SHP77 treated with DMSO at 0.1 percent for 48 hours (cell line): ENCODE measurements around the gene BNIP3.
"Not testable (repeated sequence)": the region's sequence is repeated elsewhere in the genome, so short reads cannot be mapped to it uniquely, and the experiment has no call there.

Experiments used
- DNase-seq: peaks from one replicate; lab custom pipeline; 2025; lab: John Stamatoyannopoulos, UW

The BNIP3 gene

DNA sequence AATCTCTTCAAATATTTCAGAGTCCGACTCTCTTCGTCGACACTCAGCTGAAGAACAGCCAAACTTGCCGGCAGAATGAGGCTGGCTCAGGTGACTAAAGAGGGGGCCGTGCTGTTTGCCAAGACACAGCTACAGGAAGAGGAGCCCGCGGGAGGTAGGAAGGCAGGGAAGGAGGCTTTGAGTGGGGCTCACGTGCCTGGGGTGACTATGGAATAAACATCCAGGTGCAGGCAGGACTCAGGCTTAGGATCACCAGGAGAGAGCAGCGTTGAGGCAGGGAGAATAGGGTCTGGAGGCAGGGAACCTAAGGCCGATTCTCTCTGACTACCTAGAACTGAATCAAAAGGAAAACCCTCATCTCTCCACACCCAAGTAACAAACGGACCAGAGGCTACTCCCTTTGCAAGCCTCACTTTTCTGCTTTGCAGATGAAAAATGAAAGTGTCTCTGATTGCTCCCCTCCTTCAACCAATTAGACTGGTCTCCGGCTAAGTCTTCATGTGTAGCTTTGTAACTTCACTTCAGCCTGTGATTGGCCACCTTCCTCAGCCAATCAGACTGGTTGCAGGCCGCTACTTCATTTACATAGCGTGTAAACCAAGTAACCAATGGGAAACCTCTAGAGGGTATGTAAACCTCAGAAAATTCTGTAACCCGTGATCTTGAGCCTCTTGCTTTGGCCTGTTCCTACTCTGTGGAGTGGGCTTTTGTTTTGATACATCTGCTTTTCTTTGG, 19.7 kb upstream of the BNIP3 start:
- peak; percentile 81 for DNase-seq

DNA sequence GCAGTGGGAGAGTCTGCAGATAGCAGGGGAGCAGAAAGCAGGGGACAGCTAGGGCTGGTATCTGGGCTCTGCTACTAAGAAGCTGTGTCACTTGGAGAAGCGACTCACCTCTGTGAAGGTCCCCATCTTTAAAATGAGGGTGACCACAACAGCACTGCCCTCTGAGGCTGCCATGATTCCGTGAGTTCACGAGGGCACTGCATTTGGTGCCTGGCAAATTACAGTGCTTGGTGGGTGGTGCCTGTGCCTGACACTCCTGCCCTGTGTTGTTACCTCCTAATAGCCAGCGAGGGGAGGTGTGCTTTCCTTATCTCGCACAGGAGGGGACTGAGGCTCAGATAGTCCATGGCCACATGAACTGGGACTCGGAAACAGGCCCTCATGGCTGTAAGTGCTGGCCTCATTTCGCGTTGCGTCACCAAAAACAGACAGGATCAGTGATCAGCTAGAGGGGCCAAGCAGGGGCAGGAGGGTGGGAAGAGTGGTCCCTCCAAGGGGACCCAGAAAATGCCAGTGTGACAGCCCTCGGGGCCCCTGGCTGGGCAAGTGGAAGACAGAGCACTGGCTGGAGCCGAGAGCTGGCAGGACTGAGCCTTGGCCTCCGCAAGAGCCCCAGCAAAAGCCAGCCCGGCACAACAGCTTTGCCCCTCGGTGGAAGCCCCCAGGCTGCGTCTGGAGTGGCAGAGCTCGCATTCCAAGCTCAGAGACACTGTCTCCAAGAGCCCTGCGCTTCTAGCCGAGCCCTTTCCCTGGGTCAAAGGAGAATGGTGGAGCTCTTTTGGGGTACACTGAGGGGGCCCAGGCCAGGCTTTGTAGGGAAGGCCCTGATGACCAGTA, 17.3 kb upstream of the BNIP3 start:
- DNase-seq, result no peak

DNA sequence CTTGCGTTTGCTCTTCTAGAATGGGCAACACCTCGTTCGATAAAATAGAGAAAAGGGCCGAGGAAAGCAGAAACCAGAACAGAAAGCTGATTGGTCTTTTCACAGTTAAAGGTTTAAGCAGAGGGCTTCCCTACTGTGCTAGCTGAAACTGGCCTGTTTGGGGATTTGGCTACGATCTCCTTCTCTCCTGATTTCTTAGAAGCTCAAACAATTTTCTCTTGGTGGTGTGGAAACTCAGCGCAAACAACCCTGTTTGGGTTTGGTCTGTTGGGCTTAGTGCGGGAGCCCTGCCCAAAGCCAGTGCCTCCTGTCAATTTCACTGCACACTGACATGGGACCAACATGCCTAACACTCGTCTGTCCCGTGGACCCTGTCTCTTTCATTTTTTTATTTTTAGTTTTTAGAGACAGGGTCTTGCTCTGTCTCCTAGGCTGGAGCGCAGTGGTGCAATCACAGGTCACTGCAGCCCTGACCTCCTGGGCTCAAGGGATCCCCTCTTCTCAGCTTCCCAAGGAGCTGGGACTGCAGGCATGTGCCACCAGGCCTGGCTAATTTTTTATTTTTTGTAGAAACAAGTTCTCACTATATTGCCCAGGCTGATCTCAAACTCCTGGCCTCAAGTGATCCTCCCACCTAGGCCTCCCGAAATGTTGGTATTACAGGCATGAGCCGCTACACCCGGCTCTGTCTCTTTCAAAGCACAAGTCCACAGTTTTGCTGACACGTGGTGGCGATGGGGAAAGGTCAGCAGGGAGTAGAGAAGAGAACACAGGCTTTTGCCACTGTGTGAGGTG, 16.5 kb upstream of the BNIP3 start:
- DNase-seq, result no peak

DNA sequence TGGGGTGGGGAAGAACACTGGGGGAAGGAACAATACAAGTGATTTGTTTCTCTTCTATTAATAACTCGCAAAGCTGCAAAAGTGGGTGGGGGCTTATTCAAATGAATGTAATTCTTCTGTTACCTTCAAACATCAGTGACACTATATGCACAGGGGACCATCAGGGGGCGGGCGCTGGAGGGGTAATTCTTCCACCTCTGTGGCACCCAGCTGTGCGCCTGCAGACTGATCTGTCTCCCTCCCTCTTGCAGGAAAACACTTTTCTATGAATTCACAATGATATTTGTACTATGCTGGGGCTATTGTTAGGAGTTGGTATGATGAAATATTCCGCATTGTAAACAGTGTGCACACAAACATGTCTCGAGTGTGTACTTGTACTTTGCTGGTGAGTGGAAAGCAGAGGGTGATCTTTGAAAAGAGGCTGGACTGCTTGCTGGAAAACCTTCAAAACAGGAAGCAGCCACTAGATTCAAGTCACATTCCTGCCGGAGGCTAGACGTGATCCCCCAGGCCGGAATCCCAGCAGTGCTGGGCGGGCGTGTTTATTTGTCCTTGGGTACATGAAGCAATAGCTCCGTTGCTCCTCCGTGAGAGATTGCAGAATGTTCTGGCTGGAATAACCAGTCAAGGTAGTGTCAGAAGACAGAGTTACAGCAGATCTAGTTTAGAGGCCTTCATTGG, 15.8 kb upstream of the BNIP3 start:
- DNase-seq, result peak; percentile 36

DNA sequence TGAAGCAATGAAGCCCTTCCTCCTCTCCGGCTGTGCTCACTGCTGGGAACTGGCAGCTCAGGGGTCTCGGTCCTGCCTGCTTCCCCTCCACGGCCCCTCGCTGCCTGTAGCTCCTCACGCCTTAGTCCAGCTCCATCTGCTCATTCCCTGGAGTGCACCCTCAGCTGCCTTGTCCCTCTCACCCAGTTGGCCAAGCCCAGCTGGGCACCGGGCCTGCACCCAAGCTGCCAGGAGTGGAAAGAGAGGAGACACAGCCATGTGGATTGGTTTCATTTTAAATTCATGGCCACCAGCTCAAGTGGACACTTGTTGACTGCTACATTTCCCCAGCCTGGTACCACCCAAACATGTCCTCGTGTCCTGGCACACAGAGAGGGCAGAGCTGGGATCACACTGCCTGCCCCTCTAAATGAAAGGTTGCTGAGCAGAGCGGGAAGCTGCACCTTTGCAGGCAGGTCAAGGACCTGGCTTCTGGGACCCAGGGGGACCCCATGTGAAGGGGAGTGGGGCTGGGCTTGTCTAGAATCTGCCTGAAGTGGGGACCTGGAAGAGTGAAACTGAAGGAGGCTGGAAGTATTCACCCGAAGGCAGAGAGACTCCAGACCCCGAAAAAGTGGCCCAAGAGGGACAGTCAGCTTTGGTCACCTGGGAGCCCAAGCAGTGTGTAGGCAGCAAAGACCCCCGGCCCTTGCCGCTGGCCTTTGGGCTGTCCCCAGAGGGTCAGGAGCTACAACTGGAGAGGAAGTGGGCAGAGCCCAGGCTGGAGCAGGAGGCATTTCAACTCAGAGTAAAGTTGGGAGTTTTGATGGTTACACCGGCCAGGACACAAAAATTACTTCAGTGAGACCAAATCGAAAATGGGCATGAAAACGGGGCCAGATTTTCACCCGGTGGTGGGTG, 15.0 kb upstream of the BNIP3 start:
- no peak for DNase-seq

DNA sequence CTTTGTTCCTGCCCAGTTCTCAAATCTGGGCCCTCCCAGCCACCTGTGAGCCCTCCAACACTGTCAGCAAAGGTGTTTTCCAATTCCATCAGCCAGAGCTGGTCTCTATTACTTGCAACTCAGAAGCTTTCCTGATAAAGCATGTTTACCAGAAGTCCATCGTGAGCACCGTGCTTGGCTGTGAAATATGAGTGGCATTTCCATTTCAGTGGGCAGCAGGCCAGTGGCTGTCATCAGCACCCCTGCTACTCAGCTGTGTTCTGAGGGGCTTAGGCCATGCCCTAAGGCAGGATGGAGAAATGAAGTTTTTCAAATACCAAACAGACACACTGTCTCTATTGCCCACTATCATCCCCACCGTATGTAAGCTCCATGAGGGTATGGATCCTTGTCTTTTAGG, 12.7 kb upstream of the BNIP3 start:
- DNase-seq, result no peak

DNA sequence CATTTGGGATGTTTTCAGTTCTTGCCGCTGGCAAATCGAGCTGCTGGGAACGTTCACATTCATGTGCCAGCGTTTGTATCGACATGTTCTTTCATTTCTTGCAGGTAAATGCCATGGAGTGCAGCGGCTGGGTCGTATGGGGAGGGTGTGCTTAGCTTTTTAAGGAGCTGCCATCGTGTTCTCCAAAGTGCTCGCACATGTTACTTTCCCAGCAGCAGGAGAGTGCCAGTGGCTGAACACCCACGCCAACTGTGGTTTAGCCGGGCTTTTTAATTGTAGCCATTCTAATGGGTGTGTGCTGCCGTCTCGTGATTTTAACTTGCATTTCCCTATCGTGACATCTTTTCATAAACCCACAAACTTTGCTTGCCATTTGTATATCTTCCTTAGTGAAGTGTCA, 11.6 kb upstream of the BNIP3 start:
- DNase-seq, result no peak

DNA sequence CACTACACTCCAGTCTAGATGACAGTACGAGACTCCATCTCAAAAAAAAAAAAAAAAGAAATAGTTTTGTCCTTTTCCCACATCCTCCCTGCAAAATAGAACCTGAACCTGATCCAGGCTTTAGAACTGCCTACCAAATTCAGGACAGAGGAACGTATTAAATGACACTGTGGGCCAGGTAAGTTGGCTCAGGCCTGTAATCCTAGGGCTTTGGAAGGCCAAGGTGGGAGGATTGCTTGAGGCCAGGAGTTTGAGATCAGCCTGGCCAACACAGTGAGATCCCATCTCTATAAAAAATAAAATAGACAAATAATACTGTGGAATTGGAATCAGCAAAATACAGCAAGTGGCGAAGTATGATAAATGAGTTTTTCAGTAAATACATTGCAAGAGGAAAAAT, 10.0 kb upstream of the BNIP3 start:
- DNase-seq, result no peak

DNA sequence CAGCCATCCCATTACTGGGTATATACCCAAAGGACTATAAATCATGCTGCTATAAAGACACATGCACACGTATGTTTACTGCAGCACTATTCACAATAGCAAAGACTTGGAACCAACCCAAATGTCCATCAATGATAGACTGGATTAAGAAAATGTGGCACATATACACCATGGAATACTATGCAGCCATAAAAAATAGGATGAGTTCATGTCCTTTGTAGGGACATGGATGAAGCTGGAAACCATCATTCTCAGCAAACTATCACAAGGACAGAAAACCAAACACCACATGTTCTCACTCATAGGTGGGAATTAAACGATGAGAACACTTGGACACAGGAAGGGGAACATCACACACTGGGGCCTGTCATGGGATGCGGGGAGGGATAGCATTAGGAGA, 6.1 kb upstream of the BNIP3 start:
- not testable (repeated sequence) for DNase-seq

DNA sequence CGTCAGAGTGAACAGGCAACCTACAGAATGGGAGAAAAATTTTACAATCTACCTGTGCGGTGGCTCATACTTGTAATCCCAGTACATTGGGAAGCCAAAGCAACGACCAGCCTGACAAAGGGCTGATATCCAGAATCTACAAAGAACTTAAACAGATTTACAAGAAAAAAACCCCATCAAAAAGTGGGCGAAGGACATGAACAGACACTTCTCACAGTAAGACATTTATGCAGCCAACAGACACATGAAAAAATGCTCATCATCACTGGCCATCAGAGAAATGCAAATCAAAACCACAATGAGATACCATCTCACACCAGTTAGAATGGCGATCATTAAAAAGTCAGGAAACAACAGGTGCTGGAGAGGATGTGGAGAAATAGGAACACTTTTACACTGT, 5.6 kb upstream of the BNIP3 start:
- DNase-seq, result not testable (repeated sequence)

DNA sequence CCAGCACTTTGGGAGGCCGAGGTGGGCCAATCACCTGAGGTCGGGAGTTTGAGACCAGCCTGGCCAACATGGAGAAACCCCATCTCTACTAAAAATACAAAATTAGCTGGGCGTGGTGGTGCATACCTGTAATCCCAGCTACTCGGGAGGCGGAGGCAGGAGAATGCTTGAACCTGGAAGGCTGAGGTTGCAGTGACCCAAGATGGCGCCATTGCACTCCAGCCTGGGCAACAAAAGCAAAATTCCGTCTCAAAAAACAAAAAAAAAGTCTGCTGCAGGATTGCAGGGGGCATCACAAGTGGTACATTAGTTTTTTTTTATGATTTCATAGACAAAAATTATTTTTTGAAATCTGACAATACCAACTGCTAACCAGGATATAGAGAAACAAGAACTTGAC, 5.1 kb upstream of the BNIP3 start:
- DNase-seq, result not testable (repeated sequence)

DNA sequence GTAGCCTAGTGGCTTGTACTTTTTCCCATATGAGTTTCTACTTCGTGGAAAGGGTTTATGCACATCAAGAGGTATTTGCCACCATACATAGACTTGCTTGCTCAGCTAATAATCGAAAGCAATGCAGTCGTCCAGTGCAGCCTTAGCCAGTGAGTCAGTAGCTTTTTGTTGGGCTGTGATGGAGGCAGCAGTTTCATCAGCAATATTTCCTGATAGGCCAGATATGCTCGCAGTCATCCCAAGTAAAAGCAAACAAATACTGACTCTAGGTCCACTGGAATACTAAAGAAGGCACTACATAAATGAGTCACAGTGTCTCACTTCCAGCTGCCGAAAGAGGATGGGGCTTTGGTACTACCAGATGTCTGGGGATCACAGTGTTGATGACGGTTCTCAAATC, 2.1 kb upstream of the BNIP3 start:
- no peak for DNase-seq

DNA sequence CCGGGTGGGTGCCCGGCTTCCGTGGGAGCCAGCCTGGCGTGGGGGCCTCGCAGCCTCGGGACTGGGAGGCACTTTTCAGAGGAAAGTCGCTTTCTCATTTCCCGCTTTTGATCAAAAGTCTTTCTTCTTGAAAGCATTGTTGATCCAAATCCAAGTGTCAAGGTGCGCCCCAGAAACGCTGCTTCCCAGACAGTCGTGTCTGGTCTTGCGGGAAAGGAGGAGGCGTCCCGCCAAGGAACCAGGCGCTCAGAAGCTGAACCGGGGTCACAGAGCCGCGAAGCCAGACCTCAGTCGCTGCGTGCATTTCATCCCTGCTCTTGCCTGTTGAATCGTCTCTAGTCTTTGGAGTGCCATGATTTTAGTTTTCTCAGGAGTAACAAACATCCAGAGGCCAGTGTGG, 1.1 kb upstream of the BNIP3 start:
- no peak for DNase-seq

DNA sequence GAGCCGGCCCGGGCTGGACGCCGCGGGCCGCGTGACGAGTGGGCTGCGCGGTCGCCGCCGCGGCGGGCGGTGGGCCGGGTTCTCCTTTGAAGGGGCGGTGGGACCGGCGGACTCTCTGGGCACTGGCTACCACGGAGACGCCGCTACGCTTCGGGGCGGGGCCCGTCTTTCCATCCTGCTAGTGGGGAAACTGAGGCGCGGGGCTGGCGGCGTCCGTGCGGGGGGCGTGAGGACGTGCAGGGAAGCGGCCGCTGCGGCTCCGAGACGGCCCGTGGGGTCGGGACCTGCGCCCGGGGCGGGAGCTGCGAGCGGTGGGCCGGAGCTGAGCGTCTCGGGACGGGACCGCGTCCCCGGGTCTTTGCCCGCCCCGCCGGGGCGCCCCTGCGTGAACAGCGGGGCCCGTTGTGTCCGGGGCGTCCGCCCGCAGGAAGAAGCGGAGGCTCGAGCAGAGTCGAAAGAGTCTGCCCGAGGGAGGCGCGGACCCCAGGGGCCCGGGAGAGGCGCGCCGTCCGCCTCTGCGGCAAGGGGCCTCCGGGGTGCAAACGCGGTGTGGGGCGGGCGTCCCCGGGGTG, 548 bp upstream of the BNIP3 start:
- no peak for DNase-seq

DNA sequence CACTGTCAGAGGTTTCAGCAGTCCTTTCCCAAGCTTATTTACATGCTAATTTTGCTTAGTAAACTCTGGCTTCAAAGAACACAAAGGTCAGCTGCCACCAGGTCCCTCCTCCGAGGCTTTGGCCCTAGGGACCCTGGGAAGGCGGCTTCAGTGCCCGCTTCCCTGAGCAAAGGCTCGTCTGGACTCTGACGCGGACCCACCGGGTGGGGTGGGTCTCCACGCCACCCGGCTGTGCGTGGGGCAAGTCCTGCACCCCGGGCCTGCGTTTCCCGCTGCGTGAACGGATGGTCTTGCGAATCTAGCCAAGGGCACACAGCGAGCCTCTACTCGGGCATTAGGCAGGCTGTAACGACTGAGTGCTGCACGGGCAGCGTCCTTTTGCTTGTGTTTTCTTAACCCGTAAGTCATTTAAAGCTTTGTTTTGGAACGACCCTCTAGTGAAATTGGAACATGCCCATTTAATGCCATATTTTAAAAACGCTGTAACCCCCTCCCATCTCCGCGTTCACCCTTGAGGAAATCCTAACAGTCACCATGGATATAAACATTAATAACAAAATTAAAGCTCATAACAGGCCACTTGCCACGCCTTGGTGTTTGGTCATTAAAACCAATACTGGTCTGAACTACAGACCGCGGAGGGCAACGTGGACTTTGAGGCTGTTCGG, 828 bp downstream of the BNIP3 start:
- no peak for DNase-seq

DNA sequence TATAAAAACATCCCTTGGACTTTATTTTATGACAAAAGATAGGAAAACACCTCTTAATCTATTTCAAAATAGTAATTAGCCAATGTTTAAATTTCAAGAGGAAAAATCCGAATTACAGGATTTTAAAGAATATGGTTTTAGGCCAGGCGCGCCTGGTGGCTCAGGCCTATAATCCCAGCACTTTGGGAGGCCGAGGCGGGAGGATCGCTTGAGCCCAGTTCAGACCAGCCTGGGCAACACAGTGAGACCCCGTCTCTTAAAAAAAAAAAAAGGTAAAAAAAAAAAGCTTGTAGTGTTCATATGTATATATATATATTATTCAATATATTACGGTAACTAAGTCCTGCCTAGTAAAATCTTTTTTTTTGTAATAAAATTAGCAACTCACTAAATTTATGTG, 1.4 kb downstream of the BNIP3 start:
- DNase-seq, result no peak

DNA sequence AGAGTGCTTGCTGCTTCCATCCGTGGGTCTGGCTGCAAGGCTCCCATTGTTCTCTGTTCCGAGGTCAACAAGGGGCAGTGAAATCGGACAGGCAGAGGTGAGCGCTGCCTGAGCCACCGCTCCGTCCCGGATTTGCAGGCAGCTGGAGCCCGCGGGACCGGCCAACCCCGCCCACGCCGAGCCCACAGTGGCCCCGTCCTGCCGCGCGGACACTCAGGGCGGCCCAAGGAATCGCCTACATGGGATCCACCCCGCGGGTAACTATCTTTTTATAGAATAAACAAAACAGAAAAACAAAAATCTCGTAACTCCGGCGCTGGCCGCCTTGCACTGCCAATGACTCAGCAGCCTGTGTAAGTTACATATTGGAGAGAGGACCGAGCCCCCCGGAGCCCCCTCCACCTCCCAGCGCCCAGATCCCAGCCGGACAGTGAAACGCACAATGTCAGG, 1.9 kb downstream of the BNIP3 start:
- no peak for DNase-seq

DNA sequence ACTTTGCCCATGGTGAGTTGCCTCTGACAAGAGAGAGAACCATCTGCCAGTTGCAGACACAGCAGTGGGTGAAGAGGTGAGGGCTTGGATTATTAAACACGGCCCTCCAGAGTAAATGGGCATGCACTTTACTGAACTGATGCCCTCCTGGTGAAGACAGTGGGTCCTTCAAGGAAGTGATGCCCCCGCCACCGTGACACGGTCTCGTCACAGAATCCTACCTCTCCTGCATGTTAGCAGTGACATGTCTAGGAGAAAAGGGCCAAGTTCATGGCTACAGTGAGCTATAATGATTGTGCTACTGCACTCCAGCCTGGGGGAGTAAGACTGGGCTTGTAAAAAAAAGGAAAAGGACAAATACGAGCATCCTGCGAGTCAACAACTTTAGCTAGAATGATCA, 2.4 kb downstream of the BNIP3 start:
- DNase-seq, result no peak

DNA sequence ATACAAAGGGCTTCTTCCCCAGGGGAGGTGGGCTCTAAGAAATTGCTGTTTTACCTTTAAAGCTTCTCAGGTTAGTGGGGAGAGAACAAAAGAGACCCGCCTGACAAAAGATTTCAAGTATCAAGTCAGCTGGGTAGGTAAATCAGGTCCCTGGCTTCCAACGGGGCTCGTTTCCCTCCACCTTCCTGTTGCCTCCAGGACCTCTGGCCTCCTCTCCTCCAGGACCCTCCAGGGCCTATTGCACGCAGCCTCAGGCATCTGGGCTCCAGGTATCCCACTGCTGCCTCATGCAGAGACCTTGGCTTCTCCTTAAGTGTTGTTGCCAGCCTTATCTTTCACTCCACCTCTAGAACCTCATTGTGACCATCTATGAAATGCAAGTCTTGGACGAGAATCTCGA, 2.9 kb downstream of the BNIP3 start:
- no peak for DNase-seq

DNA sequence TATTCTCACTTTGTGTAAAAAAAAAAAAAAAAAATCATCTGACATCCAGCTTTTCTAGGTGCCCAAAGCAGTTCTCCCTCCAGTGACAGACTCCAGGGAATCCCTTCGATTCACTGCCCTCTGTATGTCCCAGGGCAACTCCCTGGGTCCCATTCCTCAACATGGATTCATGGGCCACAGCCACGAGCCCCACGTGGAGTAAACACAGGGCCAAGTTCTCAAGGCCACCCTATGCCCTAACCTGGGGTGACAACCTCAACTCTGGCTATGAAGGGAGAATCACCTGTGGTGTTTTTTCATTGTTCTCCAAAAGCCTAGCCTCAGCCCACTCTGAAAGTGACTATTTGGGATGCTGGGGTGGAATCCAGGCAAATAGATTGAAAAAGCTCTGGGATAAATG, 3.4 kb downstream of the BNIP3 start:
- no peak for DNase-seq
